H9 (cell line): ENCODE data around the gene GFI1B. TPM values are rescaled to one million over a fixed set of nuclear protein-coding genes. Genes with fewer than 3 reads are reported as not detected.

Experiments
- DNase-seq: peaks from one replicate; pipeline ENCODE4 v3.0.0-alpha.2; 2017
- H2AFZ ChIP-seq: one replicate; pipeline ENCODE4 v1.6.1; 2013; ENCODE audit warnings: mild to moderate bottlenecking, low read length, control low read depth, moderate library complexity
- H2AK5ac ChIP-seq: 2 replicates; pipeline ENCODE4 v1.6.1; 2013; ENCODE audit warnings: low read length, control low read depth, mixed read lengths; ENCODE audit not compliant: insufficient read length
- H2BK120ac ChIP-seq: one replicate; pipeline ENCODE4 v1.6.1; 2013; ENCODE audit warnings: low read depth, mild to moderate bottlenecking, low read length, control low read depth, inconsistent platforms; ENCODE audit not compliant: poor library complexity, severe bottlenecking
- H2BK12ac ChIP-seq: 2 replicates; pipeline ENCODE4 v1.6.1; 2013; ENCODE audit warnings: low read length, control low read depth, mixed read lengths, low read depth; ENCODE audit not compliant: insufficient read length
- H2BK15ac ChIP-seq: 2 replicates; pipeline ENCODE4 v1.6.1; 2013; ENCODE audit warnings: low read depth, low read length, control low read depth
- H2BK20ac ChIP-seq: one replicate; pipeline ENCODE4 v1.6.1; 2013; ENCODE audit warnings: low read depth, mild to moderate bottlenecking, low read length, control low read depth, inconsistent platforms; ENCODE audit not compliant: poor library complexity, severe bottlenecking
- H2BK5ac ChIP-seq: 2 replicates; pipeline ENCODE4 v1.6.1; 2013; ENCODE audit warnings: low read length, control low read depth, mixed read lengths; ENCODE audit not compliant: insufficient read length
- H3K14ac ChIP-seq: 2 replicates; pipeline ENCODE4 v1.6.1; 2013; ENCODE audit warnings: low read length, control low read depth; ENCODE audit not compliant: insufficient read depth
- H3K18ac ChIP-seq: 2 replicates; pipeline ENCODE4 v1.6.1; 2013; ENCODE audit warnings: low read depth, mild to moderate bottlenecking, mixed read lengths, low read length, control low read depth; ENCODE audit not compliant: insufficient read length
- H3K23ac ChIP-seq: 2 replicates; pipeline ENCODE4 v1.6.1; 2013; ENCODE audit warnings: low read length, control low read depth, mixed read lengths, low read depth; ENCODE audit not compliant: insufficient read length
- H3K23me2 ChIP-seq: 2 replicates; pipeline ENCODE4 v1.6.1; 2013; ENCODE audit warnings: low read depth, mild to moderate bottlenecking, mixed read lengths, low read length, control low read depth; ENCODE audit not compliant: insufficient read length, poor library complexity, severe bottlenecking
- H3K27ac ChIP-seq: 2 replicates; pipeline ENCODE4 v1.5.1; 2013; ENCODE audit warnings: low read length, control low read depth, mixed read lengths, low read depth; ENCODE audit not compliant: insufficient read length
- H3K27me3 ChIP-seq: 2 replicates; pipeline ENCODE4 v1.6.1; 2013; ENCODE audit warnings: low read length, control low read depth, inconsistent platforms; ENCODE audit not compliant: insufficient read depth
- H3K4ac ChIP-seq: 2 replicates; pipeline ENCODE4 v1.6.1; 2013; ENCODE audit warnings: low read depth, mild to moderate bottlenecking, control low read depth, inconsistent platforms, low read length, moderate library complexity
- H3K4me1 ChIP-seq: 2 replicates; pipeline ENCODE4 v1.6.1; 2013; ENCODE audit warnings: low read length, control low read depth, inconsistent platforms; ENCODE audit not compliant: insufficient read depth
- H3K4me2 ChIP-seq: 2 replicates; pipeline ENCODE4 v1.6.1; 2013; ENCODE audit warnings: low read length, control low read depth, mixed read lengths; ENCODE audit not compliant: insufficient read length, insufficient read depth
- H3K56ac ChIP-seq: 2 replicates; pipeline ENCODE4 v1.6.1; 2013; ENCODE audit warnings: low read depth, mild to moderate bottlenecking, mixed read lengths, low read length, control low read depth; ENCODE audit not compliant: insufficient read length
- H3K79me1 ChIP-seq: 2 replicates; pipeline ENCODE4 v1.6.1; 2013; ENCODE audit warnings: low read depth, mild to moderate bottlenecking, moderate library complexity, low read length, control low read depth, inconsistent platforms; ENCODE audit not compliant: insufficient read depth, poor library complexity, severe bottlenecking
- H3K79me2 ChIP-seq: 2 replicates; pipeline ENCODE4 v1.6.1; 2013; ENCODE audit warnings: low read length, control low read depth, inconsistent platforms; ENCODE audit not compliant: insufficient read depth
- H3K9ac ChIP-seq: 2 replicates; pipeline ENCODE4 v1.6.1; 2013; ENCODE audit warnings: low read length, control low read depth, mixed read lengths; ENCODE audit not compliant: insufficient read length; ENCODE audit errors: extremely low read depth
- H3K9me3 ChIP-seq: one replicate; pipeline ENCODE4 v1.6.1; 2013; ENCODE audit warnings: low read depth, low read length, inconsistent platforms; ENCODE audit not compliant: control insufficient read depth
- H3T11ph ChIP-seq: one replicate; pipeline ENCODE4 v1.6.1; 2013; ENCODE audit warnings: mild to moderate bottlenecking, low read length, control low read depth, inconsistent platforms
- H4K20me1 ChIP-seq: one replicate; pipeline ENCODE4 v1.6.1; 2013; ENCODE audit not compliant: control insufficient read depth, insufficient read length, insufficient read depth
- H4K5ac ChIP-seq: 2 replicates; pipeline ENCODE4 v1.6.1; 2013; ENCODE audit warnings: low read depth, mild to moderate bottlenecking, mixed read lengths, low read length, control low read depth; ENCODE audit not compliant: insufficient read length
- H4K8ac ChIP-seq: replicated peaks from 2 replicates; pipeline ENCODE4 v1.6.1; 2013; ENCODE audit warnings: low read length, control low read depth, mixed read lengths, low read depth; ENCODE audit not compliant: insufficient read length
- H4K91ac ChIP-seq: 2 replicates; pipeline ENCODE4 v1.6.1; 2013; ENCODE audit warnings: low read depth, mild to moderate bottlenecking, moderate library complexity, mixed read lengths, low read length, control low read depth; ENCODE audit not compliant: insufficient read length
- H3K27ac Mint-ChIP-seq, 3 experiments: 2 replicates in 2 of 3; 3 replicates in 1 of 3; pipeline ENCODE4 v1.8.0; 2020 to 2021; ENCODE audit warnings: mixed read lengths in 3 of 3, mild to moderate bottlenecking in 1 of 3, moderate library complexity in 1 of 3
- H3K27me3 Mint-ChIP-seq: 2 replicates; pipeline ENCODE4 v1.8.0; 2021; ENCODE audit warnings: low read depth, mild to moderate bottlenecking, moderate library complexity, mixed read lengths
- H3K36me3 Mint-ChIP-seq, 3 experiments: 2 replicates in 2 of 3; 3 replicates in 1 of 3; pipeline ENCODE4 v1.8.0; 2020 to 2021; ENCODE audit warnings: low read depth in 3 of 3, mixed read lengths in 3 of 3; ENCODE audit not compliant: insufficient read depth in 1 of 3
- H3K4me1 Mint-ChIP-seq, 2 experiments: 2 replicates each; pipeline ENCODE4 v1.8.0; 2020; ENCODE audit warnings: mixed read lengths in 2 of 2
- H3K4me3 Mint-ChIP-seq, 2 experiments: 2 replicates in 1 of 2; 3 replicates in 1 of 2; pipeline ENCODE4 v1.8.0; 2020 to 2021; ENCODE audit warnings: mild to moderate bottlenecking in 2 of 2, mixed read lengths in 2 of 2, moderate library complexity in 1 of 2
- H3K9me3 Mint-ChIP-seq, 2 experiments: 2 replicates in 1 of 2; 3 replicates in 1 of 2; pipeline ENCODE4 v1.8.0; 2020; ENCODE audit warnings: mild to moderate bottlenecking in 2 of 2, mixed read lengths in 2 of 2, moderate library complexity in 1 of 2
- WGBS: extraction: QIAGEN DNeasy Blood & Tissue Kit; methylation state at CpG from one replicate; pipeline ENCODE4 v1.1.7; 2013; ENCODE audit warnings: missing lambda C conversion rate, low lambda C conversion rate, mixed read lengths; ENCODE audit not compliant: insufficient read length; ENCODE audit errors: extremely low coverage; 5-methylcytosine and 5-hydroxymethylcytosine counted together
- long read RNA-seq: library from polyadenylated mRNA; unstranded; transcript quantifications from one replicate; pipeline ENCODE4 v2.0.0, GENCODE V29; 2020
- total RNA-seq: library from RNA; stranded (reverse); gene quantifications from 2 replicates; pipeline ENCODE4 v1.2.1, GENCODE V29; 2021
- TF ChIP-seq, protein P1 (sequence below): fragments of 200-600 bp; sonication (generic); conservative IDR thresholded peaks from 3 replicates; pipeline ENCODE4 v1.8.0; 2021; ENCODE audit warnings: antibody characterized with exemption, mild to moderate bottlenecking

Gene GFI1B
- not detected in 2 replicates for total RNA-seq
- long read RNA-seq: 0 reads

DNA sequence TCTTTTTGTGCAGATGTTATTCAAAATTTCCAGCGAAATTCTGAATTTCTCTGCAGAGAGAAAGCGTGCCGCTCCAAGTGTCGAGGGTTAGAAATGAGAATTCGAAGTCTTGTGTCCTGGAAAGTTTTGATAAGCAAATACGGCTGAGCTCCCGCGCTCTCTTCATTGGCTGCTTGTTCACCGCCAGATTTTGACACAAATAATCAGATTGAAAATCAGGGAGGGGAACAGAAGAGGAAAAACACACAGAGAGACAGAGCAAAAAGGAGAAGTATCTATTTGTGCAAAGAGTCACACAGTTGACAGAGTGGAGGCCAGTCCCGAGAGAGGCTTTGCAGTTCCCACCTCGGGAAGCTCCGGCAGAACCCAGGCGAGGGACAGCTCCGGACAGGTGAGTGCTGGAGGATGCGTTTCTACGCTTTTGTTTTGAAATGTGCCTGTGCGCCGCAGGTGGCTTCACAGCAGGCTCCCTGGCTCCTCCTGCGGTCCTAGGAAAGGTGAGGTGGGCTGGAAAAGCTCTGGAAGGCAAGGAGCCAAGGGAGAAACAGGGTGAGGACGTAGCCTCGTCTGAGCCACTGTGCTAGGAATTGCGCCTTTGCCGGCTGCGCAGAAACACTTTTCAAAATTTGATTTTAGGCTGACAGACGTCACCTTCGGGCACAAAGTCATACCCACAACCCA lies at the start of gene GFI1B:
Gene GFI1B, plus strand, starts transcription at position 244 of the 681 bp plus-strand sequence. CDS start 7,985 bp downstream, outside the sequence.
- Histone ChIP-seq H3K9me3 (no peaks in the 10 kb centered on the region), H3K23ac (no peak within 1 kb of the TSS), H3K9ac (no peak within 1 kb of the TSS), H3K4ac (no peak within 1 kb of the TSS), H3K27ac (no peak within 1 kb of the TSS), H3K79me1 (no peaks in the 10 kb centered on the region), H2BK15ac (no peak within 1 kb of the TSS), H2BK12ac (no peak within 1 kb of the TSS), H2AK5ac (no peak within 1 kb of the TSS), H3T11ph (no peak within 1 kb of the TSS), H3K23me2 (no peaks in the 10 kb centered on the region), H2AFZ (no peak within 1 kb of the TSS), H3K18ac (no peak within 1 kb of the TSS), H2BK20ac (no peak within 1 kb of the TSS), H4K20me1 (no peaks in the 10 kb centered on the region), H3K56ac (no peak within 1 kb of the TSS), H3K27me3 (peaks cover 6% of the 10 kb centered on the region; the same call in 1 of the 2 replicates), H4K5ac (no peak within 1 kb of the TSS), H3K14ac (no peak within 1 kb of the TSS), H2BK5ac (no peak within 1 kb of the TSS), H4K8ac (no peak within 1 kb of the TSS), H2BK120ac (no peak within 1 kb of the TSS), H3K4me2 (peak within 1 kb of the TSS; percentile 66), H3K4me1 (no peaks in the 10 kb centered on the region), H4K91ac (no peak within 1 kb of the TSS), H3K79me2 (no peaks in the 10 kb centered on the region)
- Mint-ChIP-seq H3K27ac (no peak within 1 kb of the TSS; a peak in 1 of 7 replicates), H3K4me1 (peaks cover 12 to 21% of the 10 kb centered on the region in 2 experiments), H3K4me3 (peak within 1 kb of the TSS; percentile 6 to 78; a peak in 3 of 5 replicates), H3K36me3 (no peaks in the 10 kb centered on the region), H3K27me3 (peaks cover 81% of the 10 kb centered on the region), H3K9me3 (no peaks in the 10 kb centered on the region; a peak in 2 of 5 replicates)
- TF ChIP-seq, protein P1, sequence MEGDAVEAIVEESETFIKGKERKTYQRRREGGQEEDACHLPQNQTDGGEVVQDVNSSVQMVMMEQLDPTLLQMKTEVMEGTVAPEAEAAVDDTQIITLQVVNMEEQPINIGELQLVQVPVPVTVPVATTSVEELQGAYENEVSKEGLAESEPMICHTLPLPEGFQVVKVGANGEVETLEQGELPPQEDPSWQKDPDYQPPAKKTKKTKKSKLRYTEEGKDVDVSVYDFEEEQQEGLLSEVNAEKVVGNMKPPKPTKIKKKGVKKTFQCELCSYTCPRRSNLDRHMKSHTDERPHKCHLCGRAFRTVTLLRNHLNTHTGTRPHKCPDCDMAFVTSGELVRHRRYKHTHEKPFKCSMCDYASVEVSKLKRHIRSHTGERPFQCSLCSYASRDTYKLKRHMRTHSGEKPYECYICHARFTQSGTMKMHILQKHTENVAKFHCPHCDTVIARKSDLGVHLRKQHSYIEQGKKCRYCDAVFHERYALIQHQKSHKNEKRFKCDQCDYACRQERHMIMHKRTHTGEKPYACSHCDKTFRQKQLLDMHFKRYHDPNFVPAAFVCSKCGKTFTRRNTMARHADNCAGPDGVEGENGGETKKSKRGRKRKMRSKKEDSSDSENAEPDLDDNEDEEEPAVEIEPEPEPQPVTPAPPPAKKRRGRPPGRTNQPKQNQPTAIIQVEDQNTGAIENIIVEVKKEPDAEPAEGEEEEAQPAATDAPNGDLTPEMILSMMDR: no peak
- no CpG with 5 or more reads among the region's 26 CpGs for WGBS
- peak; percentile 70 for DNase-seq
